Measurements from ENCODE around the gene DICER1.

The DICER1 gene

GRCh38 chr14:95072310-95072905, 84.9 kb downstream of the DICER1 start:
- no peak for DNase-seq

GRCh38 chr14:95071649-95072280, 85.6 kb downstream of the DICER1 start:
- DNase-seq, result no peak

- DNase-seq, result no peak
Measured at GRCh38 chr14:95070748-95071435, 86.4 kb downstream of the DICER1 start.

GRCh38 chr14:95069547-95069946, 87.8 kb downstream of the DICER1 start:
- no peak for DNase-seq

GRCh38 chr14:95069018-95069417, 88.3 kb downstream of the DICER1 start:
- DNase-seq, result no peak

GRCh38 chr14:95068521-95068920, 88.8 kb downstream of the DICER1 start:
- DNase-seq, result no peak

GRCh38 chr14:95068080-95068479, 89.2 kb downstream of the DICER1 start:
- no peak for DNase-seq

GRCh38 chr14:95067526-95067925, 89.8 kb downstream of the DICER1 start:
- no peak for DNase-seq

GRCh38 chr14:95066427-95066986, 90.8 kb downstream of the DICER1 start:
- no peak for DNase-seq

GRCh38 chr14:95065411-95065810, 91.9 kb downstream of the DICER1 start:
- no peak for DNase-seq

- DNase-seq, result no peak
Measured at GRCh38 chr14:95064734-95065133, 92.6 kb downstream of the DICER1 start.

- no peak for DNase-seq
Measured at GRCh38 chr14:95064256-95064655, 93.1 kb downstream of the DICER1 start.

- DNase-seq, result no peak
Measured at GRCh38 chr14:95063391-95063790, 93.9 kb downstream of the DICER1 start.

GRCh38 chr14:95062946-95063345, 94.4 kb downstream of the DICER1 start:
- DNase-seq, result no peak

GRCh38 chr14:95062220-95062619, 95.1 kb downstream of the DICER1 start:
- DNase-seq, result no peak

- no peak for DNase-seq
Measured at GRCh38 chr14:95061317-95062093, 95.8 kb downstream of the DICER1 start.

GRCh38 chr14:95059126-95059525, 98.2 kb downstream of the DICER1 start:
- no peak for DNase-seq

- no peak for DNase-seq
Measured at GRCh38 chr14:95058491-95058890, 98.8 kb downstream of the DICER1 start.

- no peak for DNase-seq
Measured at GRCh38 chr14:95057851-95058250, 99.5 kb downstream of the DICER1 start.

GRCh38 chr14:95057147-95057546, 100.2 kb downstream of the DICER1 start:
- no peak for DNase-seq

- DNase-seq, result no peak
Measured at GRCh38 chr14:95056476-95056875, 100.9 kb downstream of the DICER1 start.

- DNase-seq, result no peak
Measured at GRCh38 chr14:95055318-95055717, 102.0 kb downstream of the DICER1 start.
